Activated CD4-positive, alpha-beta T cell treated with anti-CD3 and anti-CD28 coated beads for 36 hours (primary cell): ENCODE data around the gene C3orf20. TPM values are rescaled to one million over a fixed set of nuclear protein-coding genes. Genes with fewer than 3 reads are reported as not detected.

Experiments used
- ATAC-seq: fragments of 200-7000 bp; cut with Tn5 transposase; one replicate; pipeline ENCODE4 v1.10.0; 2021; ENCODE audit warnings: mild to moderate bottlenecking, moderate library complexity
- CTCF ChIA-PET: fragments of 350-600 bp; sonication (Branson Sonifier 250); formaldehyde crosslinking; loops from one replicate; lab custom pipeline; 2021; ENCODE audit warnings: antibody characterized with exemption; lab: Charles Lee
- POLR2A ChIA-PET: fragments of 350-600 bp; sonication (Branson Sonifier 250); formaldehyde crosslinking; loops from one replicate; lab custom pipeline; 2021; ENCODE audit warnings: antibody characterized with exemption, inconsistent platforms; lab: Charles Lee
- DNase-seq: peaks from one replicate; pipeline ENCODE4 v3.0.0-alpha.2; 2020
- H3K27ac Mint-ChIP-seq: one replicate; pipeline ENCODE4 v1.8.0; 2021; ENCODE audit warnings: mixed read lengths
- H3K27me3 Mint-ChIP-seq: one replicate; pipeline ENCODE4 v1.8.0; 2021; ENCODE audit warnings: mixed read lengths
- H3K36me3 Mint-ChIP-seq: one replicate; pipeline ENCODE4 v1.8.0; 2021; ENCODE audit warnings: low read depth, mixed read lengths
- H3K4me1 Mint-ChIP-seq: one replicate; pipeline ENCODE4 v1.8.0; 2021; ENCODE audit warnings: mixed read lengths
- H3K4me3 Mint-ChIP-seq: one replicate; pipeline ENCODE4 v1.8.0; 2021; ENCODE audit warnings: mild to moderate bottlenecking, moderate library complexity, mixed read lengths
- H3K9me3 Mint-ChIP-seq: one replicate; pipeline ENCODE4 v1.8.0; 2021; ENCODE audit warnings: low read depth, mixed read lengths
- intact Hi-C, 2 experiments: fragments of 100-400 bp; cut with DNase I in 1 of 2; cut with micrococcal nuclease in 1 of 2; formaldehyde crosslinking; loops; one replicate each; pipeline versions ENCODE4 v1.14.2 to v1.15.1; 2022 to 2024; cut with DNase I, micrococcal nuclease
- total RNA-seq, 2 experiments: library from RNA; stranded (reverse); gene quantifications; one replicate each; pipeline ENCODE4 v1.2.3, GENCODE V29; 2021

The C3orf20 gene
- total RNA-seq, 2 experiments from 2014 or later = not detected

DNA sequence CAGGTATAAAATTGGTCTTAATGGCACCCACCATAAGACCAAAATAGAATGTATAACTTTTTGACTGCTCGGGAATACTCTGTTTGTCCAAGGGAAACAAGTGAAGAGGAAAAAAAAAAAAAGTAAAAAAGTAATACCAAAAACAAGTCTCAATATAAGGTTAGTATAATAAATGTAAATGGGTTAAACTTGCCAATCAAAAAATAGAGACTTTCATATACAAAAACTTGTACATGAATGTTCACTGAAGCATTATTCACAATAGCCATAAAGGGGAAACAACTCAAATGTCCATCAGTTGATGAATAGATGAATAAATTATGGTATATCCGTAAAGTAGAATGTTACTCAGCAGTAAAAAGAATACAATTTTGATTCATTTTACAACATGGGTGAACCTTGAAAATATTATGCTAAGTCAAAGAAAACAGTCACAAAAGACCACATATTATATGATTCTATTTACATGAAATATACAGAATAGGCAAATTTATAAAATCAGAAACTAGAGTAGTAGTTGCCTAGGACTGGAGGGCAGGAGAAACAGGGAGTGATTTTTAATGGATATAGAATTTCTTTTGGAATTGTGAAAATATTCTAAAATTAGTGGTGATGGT is 104.2 kb downstream of the C3orf20 start:
- DNase-seq (no peak), ATAC-seq (no peak)
- H3K27ac Mint-ChIP-seq = no peak overlapping the region
- ChIA-PET POLR2A (no interaction called here), CTCF (interaction anchor here (0.7 kb wide), 1 partner anchor 20 kb away, joined by 3 read pairs; no protein-coding TSS in a partner anchor)
- peaks cover 7% of the 10 kb centered on the region for H3K9me3 Mint-ChIP-seq
- no peaks in the 10 kb centered on the region for H3K4me1 Mint-ChIP-seq
- no peak overlapping the region for H3K4me3 Mint-ChIP-seq
- no peaks in the 10 kb centered on the region for H3K27me3 Mint-ChIP-seq
- intact Hi-C loops = no loop called here
- no peaks in the 10 kb centered on the region for H3K36me3 Mint-ChIP-seq

- POLR2A ChIA-PET = no interaction called here
- ATAC-seq (peak; percentile 79), DNase-seq (peak; percentile 70)
- peaks cover 1% of the 10 kb centered on the region for H3K27me3 Mint-ChIP-seq
- no peaks in the 10 kb centered on the region for H3K4me1 Mint-ChIP-seq
- no peak overlapping the region for H3K4me3 Mint-ChIP-seq
- peaks cover 7% of the 10 kb centered on the region for H3K9me3 Mint-ChIP-seq
- no peak overlapping the region for H3K27ac Mint-ChIP-seq
- CTCF ChIA-PET = interaction anchor here (0.6 to 2.5 kb wide), 11 partner anchors 9 to 272 kb away, joined by 3 to 14 read pairs (median 3); no protein-coding TSS in a partner anchor
- no peaks in the 10 kb centered on the region for H3K36me3 Mint-ChIP-seq
- intact Hi-C loops = loop anchor here in 1 of 2 experiments (1.0 to 5.0 kb wide), 3 partner anchors 109 to 272 kb away; no protein-coding TSS in a partner anchor
Measured at GRCh38 chr3:14780927-14781507, 106.1 kb downstream of the C3orf20 start.

DNA sequence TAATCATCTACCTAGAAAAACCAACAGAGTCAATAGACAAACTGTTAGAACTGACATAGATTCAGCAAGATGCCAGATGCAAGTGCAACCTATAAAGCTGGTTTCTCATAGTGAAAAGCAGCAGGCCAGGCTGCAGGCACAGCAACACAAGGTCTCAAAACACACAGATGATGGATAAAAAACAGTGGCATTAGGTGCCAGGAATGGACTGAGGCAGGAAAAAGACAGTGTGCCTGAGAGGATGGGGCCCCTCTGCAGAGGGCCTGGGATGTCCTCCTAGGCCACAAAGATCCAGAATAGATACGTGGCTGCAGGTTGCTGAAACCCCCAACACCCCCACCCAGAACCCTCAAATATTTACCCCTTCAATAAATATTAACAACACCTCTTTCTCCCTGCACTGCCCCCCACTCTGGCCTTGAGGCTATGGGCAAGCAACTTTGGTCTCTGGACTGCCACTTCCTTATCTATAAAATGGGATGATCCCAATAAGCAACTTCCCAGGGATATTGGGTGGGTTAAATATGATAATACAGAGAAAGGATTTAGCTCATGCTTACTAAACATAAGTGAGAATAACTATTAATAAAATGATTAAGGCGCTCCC is 108.6 kb downstream of the C3orf20 start:
- Mint-ChIP-seq H3K4me1 (no peaks in the 10 kb centered on the region), H3K4me3 (no peak overlapping the region), H3K9me3 (peaks cover 5% of the 10 kb centered on the region), H3K27me3 (peaks cover 2% of the 10 kb centered on the region), H3K36me3 (no peaks in the 10 kb centered on the region), H3K27ac (no peak overlapping the region)
- no peak for DNase-seq
- ChIA-PET CTCF (interaction anchor here (0.6 to 1.2 kb wide), 2 partner anchors 137 to 283 kb away, joined by 3 to 4 read pairs; no protein-coding TSS in a partner anchor), POLR2A (no interaction called here)
- intact Hi-C loops = loop anchor here in 1 of 2 experiments (5.0 kb wide), 1 partner anchor 111 kb away; no protein-coding TSS in a partner anchor
- ATAC-seq = no peak

GRCh38 chr3:14784087-14784681 is 109.2 kb downstream of the C3orf20 start:
- POLR2A ChIA-PET = no interaction called here
- no peak overlapping the region for H3K27ac Mint-ChIP-seq
- peaks cover 2% of the 10 kb centered on the region for H3K27me3 Mint-ChIP-seq
- DNase-seq (no peak), ATAC-seq (no peak)
- CTCF ChIA-PET = interaction anchor here (1.2 kb wide), 1 partner anchor 137 kb away, joined by 4 read pairs; no protein-coding TSS in a partner anchor
- intact Hi-C loops = loop anchor here in 1 of 2 experiments (5.0 kb wide), 1 partner anchor 112 kb away; no protein-coding TSS in a partner anchor
- H3K36me3 Mint-ChIP-seq = no peaks in the 10 kb centered on the region
- H3K9me3 Mint-ChIP-seq = no peaks in the 10 kb centered on the region
- no peak overlapping the region for H3K4me3 Mint-ChIP-seq
- no peaks in the 10 kb centered on the region for H3K4me1 Mint-ChIP-seq

DNA sequence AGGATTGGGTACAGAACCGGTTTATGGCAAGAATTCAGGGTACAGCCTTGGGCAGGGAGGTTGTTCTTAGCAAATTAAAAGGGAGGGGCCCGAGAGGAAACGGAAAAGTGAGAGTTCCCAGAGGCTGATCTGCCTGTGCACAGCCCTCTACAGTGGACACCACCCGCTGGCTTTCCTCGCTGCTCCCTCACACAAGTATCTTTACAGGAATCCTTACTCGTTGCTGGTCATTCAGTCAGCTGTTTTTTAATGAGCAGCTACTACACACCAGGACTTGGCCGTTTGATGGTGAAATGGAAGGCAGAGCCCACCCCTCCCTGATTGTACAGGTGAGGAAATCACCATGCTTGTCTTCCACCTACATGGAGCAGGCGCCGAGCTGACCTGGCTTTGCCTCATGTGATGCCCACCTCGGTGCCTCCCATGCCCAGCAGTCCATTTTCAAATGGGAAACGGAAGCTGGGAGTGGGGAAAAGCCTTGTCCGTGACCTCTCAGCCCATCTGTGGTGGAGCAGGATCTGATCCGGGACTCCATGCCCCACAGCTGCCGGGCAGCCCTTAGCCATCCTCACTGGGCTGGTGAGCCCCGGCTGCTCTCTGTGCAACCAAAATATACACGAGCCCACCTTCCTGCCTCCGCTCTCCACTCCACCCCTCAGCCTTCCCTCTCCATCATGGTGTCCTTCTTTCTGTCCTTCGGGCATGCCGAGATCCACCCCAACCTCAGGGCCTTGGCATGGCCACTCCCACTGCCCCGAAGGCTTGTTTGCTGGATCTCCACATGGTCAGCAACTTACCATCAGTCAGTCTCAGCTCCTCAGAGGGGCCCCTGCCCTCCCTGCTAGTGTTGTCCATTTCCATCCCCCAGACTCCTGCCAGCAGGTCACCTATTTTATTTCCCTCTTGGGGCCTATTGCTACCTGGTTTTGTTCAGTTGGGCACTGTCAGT is 110.5 kb downstream of the C3orf20 start:
- POLR2A ChIA-PET = no interaction called here
- Mint-ChIP-seq H3K9me3 (no peaks in the 10 kb centered on the region), H3K27ac (no peak overlapping the region), H3K4me3 (no peak overlapping the region), H3K36me3 (no peaks in the 10 kb centered on the region), H3K4me1 (no peaks in the 10 kb centered on the region), H3K27me3 (peaks cover 7% of the 10 kb centered on the region)
- intact Hi-C loops = no loop called here
- DNase-seq (no peak), ATAC-seq (no peak)
- CTCF ChIA-PET = no interaction called here

DNA sequence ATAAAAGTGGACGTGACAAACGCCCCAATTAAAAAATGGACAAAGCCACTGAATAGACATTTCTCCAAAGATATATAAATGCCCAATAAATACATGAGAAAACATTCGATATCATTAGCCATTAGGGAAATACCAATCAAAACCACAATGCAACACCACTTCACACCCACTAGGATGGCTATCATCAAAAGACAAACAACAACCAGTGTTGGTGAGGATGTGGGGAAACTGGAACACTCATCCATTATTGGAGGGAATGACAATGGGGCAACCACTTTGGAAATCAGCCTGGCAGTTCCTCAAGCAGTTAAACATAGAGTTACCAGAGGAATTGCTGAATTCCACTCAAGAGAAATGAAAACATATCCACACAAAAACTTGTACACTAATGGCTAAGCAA is 111.4 kb downstream of the C3orf20 start:
- no peak for ATAC-seq
- Mint-ChIP-seq H3K9me3 (no peaks in the 10 kb centered on the region), H3K4me1 (no peaks in the 10 kb centered on the region), H3K36me3 (no peaks in the 10 kb centered on the region), H3K27ac (no peak overlapping the region), H3K27me3 (peaks cover 8% of the 10 kb centered on the region), H3K4me3 (no peak overlapping the region)
- CTCF ChIA-PET = no interaction called here
- POLR2A ChIA-PET = no interaction called here
- DNase-seq = no peak
- intact Hi-C loops = no loop called here

GRCh38 chr3:14787630-14788029 is 112.7 kb downstream of the C3orf20 start:
- H3K27me3 Mint-ChIP-seq = peaks cover 10% of the 10 kb centered on the region

GRCh38 chr3:14788644-14789043 is 113.7 kb downstream of the C3orf20 start:
- H3K36me3 Mint-ChIP-seq = no peaks in the 10 kb centered on the region
- ATAC-seq (no peak), DNase-seq (no peak)
- POLR2A ChIA-PET = no interaction called here
- H3K4me1 Mint-ChIP-seq = no peaks in the 10 kb centered on the region
- no peak overlapping the region for H3K27ac Mint-ChIP-seq
- CTCF ChIA-PET = no interaction called here
- intact Hi-C loops = no loop called here
- peaks cover 10% of the 10 kb centered on the region for H3K27me3 Mint-ChIP-seq
- H3K4me3 Mint-ChIP-seq = no peak overlapping the region
- H3K9me3 Mint-ChIP-seq = no peaks in the 10 kb centered on the region

More at GRCh38 chr3:14787630-14788029, 112.7 kb downstream of the C3orf20 start:
- no peaks in the 10 kb centered on the region for H3K36me3 Mint-ChIP-seq
- H3K4me1 Mint-ChIP-seq = no peaks in the 10 kb centered on the region
- H3K27ac Mint-ChIP-seq = no peak overlapping the region
- H3K9me3 Mint-ChIP-seq = no peaks in the 10 kb centered on the region
- ChIA-PET POLR2A (no interaction called here), CTCF (no interaction called here)
- no peak for DNase-seq
- no peak overlapping the region for H3K4me3 Mint-ChIP-seq
- intact Hi-C loops = no loop called here
- no peak for ATAC-seq

DNA sequence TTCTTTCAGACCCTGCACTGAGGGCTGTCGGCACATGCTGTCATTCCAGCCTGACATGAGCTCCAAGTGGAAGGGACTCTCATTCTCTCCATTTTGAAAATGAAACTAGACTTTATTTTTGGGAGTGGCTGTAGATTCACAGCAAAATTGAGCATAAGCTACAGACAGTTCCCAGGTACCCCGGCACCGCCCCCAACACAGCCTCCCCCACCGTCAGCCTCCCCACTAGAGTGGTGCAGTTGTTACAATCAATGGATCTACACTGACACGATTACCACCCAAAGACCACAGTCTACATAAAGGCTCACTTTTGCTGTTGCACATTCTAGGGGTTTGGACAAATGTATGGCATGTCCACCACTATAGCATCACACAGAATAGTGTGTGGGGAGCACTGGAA is 114.3 kb downstream of the C3orf20 start:
- Mint-ChIP-seq H3K27ac (no peak overlapping the region), H3K4me3 (no peak overlapping the region), H3K4me1 (no peaks in the 10 kb centered on the region), H3K27me3 (peaks cover 10% of the 10 kb centered on the region), H3K36me3 (no peaks in the 10 kb centered on the region), H3K9me3 (no peaks in the 10 kb centered on the region)
- ATAC-seq (no peak), DNase-seq (no peak)
- intact Hi-C loops = no loop called here
- CTCF ChIA-PET = no interaction called here
- POLR2A ChIA-PET = no interaction called here

DNA sequence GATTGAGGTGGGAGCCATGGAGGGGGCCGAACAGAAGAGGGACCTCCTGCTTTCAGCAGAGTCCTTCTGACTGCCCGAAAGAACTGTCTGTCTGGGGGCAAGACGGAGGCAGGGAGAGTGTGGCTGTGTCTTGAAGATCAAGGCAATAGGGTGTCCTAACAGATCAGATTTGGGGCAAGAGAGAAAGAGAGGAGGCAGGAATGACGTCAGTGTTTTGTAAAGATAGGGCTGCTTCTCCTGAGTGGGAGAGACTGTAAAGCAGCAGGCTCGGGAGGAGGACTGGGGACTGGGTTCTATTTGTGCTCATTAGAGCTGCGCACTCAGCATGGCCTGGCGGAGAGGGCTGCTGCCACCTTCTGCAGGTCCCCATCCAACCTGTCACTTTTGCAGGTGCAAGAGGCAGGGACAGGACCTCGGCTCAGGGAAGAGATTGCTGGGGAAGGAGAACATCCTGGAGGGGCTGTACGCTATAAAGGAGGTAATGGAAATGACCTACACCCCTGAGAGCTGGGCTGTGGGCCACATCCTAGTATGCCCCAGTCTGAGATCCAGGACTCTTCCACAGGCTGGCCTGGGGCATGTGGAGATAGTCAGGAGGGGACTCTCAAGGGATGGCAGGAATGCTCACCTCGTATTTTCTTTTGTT is 114.8 kb downstream of the C3orf20 start:
- Mint-ChIP-seq H3K27ac (no peak overlapping the region), H3K27me3 (peaks cover 10% of the 10 kb centered on the region), H3K4me3 (no peak overlapping the region), H3K36me3 (no peaks in the 10 kb centered on the region), H3K4me1 (no peaks in the 10 kb centered on the region), H3K9me3 (no peaks in the 10 kb centered on the region)
- CTCF ChIA-PET = interaction anchor here (1.3 to 1.4 kb wide), 2 partner anchors 9 to 133 kb away, joined by 5 to 7 read pairs; no protein-coding TSS in a partner anchor
- no peak for DNase-seq
- intact Hi-C loops = no loop called here
- no peak for ATAC-seq
- POLR2A ChIA-PET = no interaction called here
